GM18511 (cell line): ENCODE data around the gene ATP11C.

Experiments used
- ATAC-seq: cut with Tn5 transposase; IDR thresholded peaks from one replicate; pipeline ENCODE4 v1.9.1; 2021; ENCODE audit warnings: mild to moderate bottlenecking, moderate library complexity; ENCODE audit not compliant: unreplicated experiment

ATP11C gene

DNA sequence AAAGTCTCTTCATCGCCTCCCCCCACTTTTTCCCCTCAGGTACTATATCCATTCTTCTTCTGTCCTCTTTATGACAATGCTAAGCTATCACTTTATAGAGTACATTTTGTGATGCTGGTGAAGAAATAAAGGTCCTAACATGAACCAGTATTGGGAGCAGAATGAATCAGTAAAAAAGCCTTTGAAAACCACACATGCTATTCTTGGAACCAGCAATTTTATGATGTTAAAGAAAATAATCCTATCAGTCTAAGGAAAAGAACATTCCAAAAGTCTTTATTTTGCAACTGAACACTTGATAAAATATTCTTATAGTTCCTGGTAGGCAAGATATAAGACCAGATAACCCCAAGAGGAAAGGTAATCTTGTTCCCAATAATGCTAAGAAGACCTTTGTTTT, 117.1 kb downstream of the ATP11C start:
- ATAC-seq = no peak

DNA sequence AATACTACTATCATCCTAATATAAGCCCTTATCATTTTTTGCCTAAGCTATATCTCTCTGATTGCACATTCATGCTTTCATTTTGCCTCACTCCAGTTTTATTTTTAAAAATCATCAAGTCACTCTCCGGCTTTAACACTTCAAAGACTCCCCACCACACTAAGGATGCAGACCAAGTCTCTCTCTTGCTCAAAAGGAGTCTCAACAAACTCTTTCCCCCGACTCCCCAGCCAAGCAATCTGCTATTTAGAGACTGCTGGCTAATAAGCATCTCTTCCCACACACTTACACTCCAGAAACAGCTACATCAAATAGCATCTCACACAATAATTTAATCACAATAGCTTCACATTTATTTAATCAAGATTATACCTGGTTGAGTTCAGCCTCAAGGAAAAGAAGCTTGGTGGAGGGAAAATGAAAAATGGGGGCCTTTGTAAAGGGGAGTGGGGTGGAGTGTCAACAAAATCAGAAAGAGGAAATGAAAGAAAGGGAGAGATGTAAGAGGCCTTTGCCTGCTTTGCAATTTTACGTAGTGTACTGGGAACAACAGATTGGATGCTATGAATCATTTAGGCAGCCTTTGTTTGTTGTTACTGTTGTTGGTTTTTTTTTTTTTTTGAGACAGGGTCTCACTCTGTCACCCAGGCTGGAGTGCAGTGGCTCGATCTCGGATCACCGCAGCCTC, 120.8 kb downstream of the ATP11C start:
- peak; percentile 87 for ATAC-seq

DNA sequence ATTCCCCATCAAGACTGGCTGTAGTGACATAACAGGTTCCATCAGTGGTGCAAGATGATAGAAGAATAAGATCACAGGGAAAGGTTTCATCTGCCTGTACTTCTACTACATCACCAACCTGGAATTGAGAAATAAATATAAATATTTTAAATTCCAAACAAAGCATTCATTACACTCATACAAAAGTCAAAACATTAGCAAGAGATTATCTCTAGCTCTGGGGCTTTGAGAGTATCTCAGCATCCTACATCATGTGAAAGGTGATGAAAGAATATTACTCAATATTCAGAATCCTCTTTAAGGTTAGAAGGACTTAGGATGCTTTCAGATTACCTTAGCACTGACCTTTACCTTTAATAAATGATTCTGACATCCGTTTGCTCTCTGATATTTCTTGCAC, 128.4 kb downstream of the ATP11C start:
- ATAC-seq = no peak

DNA sequence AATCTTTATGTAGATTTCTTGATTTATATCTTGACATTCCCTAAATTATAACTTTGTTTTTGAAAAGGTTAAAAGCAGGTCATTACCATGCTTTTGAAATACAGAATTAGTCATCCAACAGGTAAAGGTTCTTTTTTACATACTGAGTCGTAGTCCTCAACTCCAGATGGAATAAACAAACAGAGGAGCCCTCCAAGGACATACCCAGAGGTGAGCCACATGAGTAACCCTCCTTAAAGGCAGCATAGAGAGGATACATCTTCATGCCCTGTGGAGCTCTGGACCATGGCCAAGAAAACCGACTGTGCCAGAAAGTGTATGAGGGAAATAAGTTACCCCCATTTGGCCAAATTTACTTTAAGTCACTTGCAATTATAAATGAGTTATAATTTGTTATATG, 129.6 kb downstream of the ATP11C start:
- no peak for ATAC-seq

DNA sequence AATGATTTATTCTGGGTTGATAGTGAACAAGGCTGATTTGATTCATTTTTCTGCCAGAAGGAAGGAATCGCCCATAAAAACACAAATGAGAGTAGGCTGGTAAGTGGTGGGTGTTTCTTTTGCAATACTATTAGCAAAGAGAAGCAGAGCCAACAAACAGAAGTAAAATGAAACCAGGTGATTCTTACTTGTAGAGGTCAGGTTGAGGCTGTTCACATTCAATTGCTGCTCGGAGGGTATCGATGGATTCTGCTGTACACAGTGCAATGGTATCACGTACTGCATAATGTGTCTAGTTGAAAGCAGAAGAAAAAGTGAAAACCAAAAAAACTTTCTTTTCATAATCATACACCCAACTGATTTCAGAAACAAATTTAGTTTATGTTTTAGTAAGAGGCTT, 130.8 kb downstream of the ATP11C start:
- ATAC-seq = no peak

DNA sequence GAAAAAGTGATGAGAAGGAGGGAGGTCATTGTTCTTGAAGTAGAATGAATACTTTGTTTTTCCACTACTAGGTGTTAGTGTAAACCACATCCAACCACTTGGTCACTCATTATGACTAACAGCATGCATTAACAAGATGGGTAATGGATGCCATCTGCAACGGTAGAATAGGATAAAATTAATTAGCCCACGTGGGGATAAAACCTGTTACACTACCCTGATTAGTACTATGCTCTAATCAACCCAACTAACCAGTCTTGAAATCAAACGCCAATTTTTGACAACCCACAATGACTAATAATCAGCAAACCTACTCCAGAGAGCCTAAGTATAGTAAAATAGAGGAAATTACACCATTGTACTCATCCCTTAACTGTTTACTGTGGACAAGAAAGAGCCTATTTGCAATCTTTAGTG, 131.4 kb downstream of the ATP11C start:
- ATAC-seq = peak; percentile 75

DNA sequence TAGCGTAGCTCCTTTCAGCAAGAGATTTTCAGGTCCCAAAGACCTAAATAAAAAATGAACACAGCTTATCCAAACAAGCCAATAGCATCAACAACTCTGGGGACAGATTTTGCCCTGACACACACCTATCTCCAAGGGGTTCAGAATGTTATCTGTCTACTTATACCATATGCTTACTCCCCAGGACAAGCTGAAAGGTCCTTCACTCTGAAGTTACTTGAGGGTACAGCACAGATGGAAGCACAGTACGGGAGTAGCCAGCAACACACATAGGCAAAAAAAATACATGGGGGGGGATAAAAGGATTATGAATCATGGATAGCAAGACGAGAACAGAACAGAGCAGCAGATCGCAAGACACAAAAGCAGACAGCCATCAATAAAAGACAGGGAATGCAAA, 134.2 kb downstream of the ATP11C start:
- no peak for ATAC-seq

DNA sequence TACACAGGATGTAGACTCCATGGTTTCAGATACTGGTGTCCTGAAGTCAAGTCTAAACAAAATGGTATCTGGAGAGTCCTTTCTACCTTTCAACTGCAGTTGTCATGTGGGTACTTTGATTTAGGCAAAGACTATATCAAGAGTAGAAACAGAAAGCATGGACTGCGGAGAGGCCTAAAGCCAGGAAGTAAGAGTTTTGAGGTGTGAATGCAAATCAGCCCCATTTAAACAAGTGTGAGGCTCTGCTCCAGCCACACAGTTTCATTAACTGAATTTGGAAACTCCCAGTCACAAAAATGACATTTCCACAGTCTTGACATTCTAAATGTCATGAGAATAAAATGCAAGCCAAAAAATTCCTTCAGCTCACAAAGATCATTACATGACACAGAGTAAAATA, 137.7 kb downstream of the ATP11C start:
- peak; percentile 100 for ATAC-seq

DNA sequence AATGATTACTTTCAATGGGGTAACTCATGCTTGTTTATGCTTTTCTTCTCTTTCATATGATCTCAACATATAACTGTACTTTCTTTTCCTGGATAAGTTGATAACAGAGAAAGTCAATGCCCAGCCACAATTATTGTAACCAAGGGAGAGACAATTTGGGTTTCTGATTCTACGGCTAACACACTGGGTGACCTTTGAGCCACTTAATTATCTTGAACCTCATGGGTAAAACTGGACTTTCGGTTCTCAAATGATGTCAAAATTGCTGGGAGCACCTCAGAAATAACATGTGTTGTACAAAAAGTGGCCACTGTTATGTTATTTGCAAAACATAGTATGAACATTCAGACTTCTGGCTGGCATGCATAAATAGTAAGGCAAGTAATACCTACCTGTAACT, 145.3 kb downstream of the ATP11C start:
- ATAC-seq = no peak

DNA sequence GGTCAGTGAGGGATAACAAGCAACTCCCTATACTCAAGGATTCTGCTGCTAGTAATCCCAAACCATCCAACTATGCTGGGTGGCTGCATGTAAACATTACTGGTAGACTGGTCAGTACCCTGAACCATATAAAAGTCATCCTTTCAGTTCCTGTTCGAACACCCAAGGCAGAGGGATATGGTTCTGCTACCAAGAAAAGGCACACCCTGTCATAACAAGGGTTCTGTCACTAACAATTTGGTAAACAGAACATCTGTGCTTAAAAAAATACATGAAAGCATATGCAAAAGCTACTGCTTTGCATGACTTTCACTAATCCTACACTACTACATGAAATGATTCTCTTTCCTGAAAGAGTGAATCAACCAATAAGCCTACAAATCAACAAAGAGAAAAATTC, 148.0 kb downstream of the ATP11C start:
- ATAC-seq = peak; percentile 95

DNA sequence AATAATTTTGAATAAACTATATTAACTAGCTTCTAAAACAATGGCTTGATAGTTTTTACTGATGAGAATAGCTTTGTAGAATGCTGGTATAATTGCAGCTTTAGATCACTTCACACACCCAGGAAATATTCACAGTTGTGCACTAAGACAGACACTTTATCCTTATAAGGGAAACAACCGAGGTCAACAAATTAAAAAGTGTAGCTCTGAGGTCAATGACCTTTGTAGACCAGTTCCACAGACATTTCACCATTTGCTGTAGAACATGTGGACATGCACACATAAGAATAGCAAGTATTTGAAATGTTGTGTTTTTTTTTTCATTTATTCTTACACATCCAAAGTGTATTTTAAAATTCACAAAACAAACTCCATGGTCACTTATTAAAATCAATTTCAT, 148.9 kb downstream of the ATP11C start:
- ATAC-seq = no peak

DNA sequence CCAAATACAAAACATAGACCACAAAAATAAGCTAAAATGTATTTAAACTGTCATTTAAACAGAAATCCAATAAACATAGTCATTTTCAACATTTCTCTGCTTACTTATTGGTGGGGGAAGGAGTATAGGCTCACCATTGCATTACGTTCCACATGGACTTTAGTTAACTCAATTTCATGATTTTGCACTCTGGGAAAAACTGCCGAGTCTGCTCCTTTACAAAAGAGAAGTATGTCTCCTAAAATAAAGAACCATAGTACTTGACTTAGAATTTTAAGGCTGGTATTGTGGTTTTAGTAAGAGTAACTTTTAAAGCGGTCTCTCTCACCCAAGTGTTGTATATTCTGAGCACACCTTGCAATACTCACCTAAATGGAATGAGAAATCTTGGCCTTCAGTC, 149.8 kb downstream of the ATP11C start:
- ATAC-seq = no peak

DNA sequence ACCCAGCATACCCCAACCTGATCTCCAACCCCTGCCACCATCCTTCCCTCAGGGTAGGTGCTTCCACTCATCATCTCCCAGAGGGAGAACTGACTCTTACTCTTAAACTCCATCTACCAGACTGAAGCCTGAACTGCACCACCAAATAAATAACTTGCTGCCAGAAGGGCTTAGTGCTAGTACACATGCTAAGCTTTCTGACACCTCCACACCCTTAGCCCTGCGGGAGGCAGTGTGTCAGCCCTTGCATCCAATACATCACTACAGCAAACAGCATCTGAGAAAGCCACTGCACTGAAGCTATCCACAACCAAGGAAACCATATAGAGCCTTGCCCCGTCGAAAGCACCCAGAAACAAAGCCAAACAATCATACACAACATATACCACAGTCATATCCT, 156.3 kb downstream of the ATP11C start:
- ATAC-seq = no peak

DNA sequence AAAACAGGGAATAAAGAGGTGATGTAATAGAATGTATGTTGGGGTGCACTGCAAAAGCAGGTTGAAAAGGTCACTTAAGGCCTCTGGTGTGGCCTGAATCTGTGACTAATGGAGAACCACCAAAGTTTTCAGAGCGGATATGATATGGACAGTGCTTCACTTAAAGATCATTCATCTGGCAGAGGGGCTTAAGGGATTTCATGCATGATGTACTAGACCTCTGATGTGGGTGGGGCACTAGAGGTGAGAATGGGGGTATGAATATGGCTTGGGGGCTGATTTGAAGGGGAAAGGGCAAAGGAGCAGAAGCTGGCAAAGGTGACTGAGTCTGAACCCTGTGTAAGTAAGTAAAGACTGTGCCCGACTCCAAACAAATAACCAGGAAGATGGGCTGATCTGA, 162.5 kb downstream of the ATP11C start:
- no peak for ATAC-seq

DNA sequence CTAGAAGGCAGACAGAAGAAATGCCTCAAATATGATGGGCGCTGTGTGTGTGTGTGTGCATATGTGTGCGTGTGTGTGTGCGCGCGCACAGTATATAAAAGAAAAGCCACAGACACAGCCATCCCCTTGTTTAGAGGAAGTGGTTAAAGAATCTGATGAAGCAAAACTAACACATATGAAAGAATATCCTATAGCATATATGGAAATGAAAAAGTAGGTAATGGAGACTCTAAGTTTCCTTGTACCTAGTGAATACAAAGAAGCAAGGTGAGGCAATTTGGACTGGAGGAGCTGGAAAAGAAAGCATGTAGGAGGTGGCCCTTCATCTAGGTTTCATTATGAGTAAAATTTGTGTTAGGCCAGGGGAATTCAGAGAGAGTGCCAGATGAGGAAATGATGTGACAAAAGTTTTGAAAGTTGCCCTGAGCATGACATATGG, 166.3 kb downstream of the ATP11C start:
- ATAC-seq = peak; percentile 69

DNA sequence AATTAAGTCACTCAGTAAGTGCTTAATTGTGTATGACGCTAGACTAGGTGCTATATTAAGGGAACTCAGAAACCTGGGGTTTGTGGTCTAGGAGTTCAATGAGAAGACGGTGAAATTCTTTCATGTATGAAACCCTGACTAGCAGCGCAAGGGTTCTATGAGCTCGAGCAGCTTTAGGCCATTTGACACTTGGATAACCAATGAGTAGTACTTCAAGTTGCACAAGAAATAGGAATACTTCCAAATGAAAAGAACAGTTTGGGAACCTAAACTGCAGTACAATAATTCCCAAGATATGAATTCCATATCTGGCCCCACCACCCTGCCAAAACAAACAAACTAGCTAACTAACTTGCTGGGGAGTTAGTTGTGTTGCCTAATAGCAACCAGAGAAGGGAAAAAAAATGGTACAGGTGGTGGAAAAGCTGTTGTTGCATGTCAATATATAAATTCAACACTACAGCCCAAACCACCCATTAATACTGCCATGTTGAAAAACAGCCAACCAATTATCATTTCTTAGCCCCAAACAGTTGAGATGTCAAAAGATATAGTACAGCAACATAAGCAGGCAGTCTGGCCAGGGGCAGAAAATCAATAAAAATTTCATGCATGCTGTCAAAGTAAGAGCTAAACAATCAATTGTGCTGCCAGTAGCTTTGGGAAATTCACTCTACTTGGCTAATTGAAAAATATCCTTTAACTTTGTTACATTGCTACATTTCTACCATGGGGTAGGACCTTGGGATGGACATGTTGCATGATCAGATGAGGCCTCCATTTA, 170.3 kb downstream of the ATP11C start:
- peak; percentile 61 for ATAC-seq

DNA sequence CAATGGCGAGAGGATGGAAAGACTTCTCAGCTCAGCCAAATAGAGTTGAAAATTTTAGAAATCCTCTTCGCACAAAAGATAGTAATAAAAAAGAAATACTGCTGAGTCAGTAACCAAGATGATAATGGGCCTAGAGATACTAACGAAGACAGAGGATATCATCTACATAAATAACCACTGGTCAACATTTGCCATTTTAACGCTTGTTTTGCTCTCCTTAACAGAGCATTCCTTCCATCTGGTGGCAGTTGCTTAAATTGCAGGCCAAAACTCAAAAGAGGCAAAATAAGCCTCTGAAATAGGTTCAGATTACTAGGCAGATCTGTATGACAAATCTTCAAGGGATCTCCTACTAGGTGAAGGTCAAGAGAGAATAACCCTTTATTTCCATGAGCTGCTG, 173.2 kb downstream of the ATP11C start:
- no peak for ATAC-seq

DNA sequence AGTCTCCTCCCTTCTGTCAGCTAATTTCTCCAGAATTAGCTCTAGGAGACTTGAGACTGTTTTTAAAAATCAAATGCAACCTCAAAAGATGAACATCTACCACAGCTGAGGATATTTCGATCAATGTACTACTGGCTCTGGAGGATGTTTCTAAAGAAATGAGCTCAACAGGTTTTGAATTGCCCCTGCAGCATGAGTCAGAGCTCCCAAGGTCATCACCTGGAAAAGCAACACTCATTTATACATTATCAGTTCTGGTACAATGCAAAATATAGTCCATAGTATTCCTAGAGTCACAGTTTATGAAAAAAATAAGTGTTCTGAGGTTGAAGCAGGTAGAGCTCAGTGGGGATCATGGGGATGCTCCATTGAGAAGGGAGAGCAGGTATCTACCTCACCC, 174.0 kb downstream of the ATP11C start:
- ATAC-seq = no peak

DNA sequence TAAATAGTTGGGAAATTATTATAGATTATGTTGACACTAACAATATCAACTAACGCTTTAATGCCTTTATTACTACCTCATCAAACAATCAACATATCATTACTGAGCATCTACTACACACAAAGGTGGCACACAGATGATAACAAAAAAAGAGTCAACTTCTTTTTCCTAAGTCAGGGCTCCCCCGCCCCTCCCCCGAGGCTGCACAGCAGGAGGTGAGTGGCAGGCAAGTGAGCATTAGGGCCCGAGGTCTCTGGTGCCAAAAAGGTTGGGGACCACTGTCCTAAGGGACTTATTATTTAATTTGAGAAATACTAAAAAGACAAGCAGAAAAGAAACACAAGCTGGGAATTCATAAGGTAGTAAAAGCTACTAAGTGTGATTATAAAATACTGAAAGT, 174.6 kb downstream of the ATP11C start:
- ATAC-seq = no peak

DNA sequence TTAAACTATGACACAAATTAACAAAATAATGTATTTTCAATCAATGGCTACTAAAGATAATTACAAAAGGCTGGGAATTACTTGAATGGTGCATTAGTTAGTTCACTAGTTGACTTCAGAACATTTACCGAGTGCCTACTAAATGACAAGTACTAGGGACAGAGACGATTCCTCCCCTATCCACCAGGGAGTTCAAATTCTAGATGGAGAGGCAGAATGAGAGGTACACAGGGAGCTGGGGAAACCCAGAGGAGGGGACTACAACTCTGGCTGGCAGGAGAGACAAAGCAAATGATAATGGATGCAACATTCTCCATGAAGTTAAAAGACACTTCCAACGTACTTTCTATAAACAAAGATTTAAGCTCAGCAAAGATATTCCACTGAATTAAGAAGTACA, 181.8 kb downstream of the ATP11C start:
- ATAC-seq = no peak

DNA sequence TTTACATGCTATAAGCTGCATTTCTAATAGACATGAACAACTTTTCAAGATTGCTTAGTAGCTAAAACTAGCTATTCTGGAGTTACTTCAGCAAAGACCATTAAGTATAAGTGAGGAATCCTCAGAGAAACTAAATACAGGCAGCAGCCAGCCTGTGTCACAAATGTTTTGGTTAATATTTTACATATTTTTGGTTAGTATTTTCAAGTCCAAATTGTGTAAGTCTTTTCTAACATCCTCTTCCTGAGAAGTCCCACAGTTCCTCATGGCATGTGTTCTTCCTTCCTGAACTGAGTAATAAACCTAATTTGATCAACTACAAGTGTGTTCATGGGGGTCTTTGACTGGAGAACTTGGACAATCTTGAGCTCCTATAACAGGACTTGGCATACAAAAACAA, 182.5 kb downstream of the ATP11C start:
- ATAC-seq = no peak

DNA sequence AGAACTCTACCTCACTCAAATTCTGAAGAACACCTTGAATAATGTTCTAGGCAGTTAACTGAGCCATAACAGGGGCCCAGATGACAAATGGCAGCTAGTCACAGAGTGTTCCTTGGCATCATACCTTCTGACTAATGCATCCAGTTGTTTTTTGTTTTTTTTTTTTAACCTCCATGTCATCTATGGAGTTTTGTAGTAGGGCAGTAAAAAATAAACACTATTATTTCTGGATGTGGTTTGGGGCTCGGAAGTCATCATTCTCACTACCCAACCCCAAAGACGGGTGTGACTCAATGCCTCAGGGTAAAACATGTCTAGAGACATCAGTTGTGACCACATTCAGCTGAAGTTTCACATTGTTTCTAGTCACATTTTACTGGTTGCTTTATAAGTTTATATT, 193.7 kb downstream of the ATP11C start:
- ATAC-seq = peak; percentile 95

DNA sequence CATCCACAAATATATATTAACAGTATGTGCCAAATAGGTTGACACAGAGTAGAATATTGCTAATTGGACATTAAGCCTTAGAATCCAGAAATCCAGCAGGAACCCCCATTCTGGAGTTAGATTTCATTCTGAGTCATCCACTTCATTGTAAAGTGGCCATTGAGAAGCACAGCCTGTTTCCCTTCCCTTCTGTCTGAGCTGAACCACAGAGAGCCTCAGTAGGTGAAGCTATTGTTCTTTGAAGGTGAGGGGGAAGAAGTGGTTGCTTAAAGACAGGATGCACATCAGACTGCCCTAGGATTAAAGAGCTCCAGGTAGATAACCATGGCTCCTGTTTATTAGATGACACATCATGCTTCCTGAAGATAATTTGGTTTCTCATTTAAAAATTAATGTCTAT, 194.3 kb downstream of the ATP11C start:
- ATAC-seq = no peak
